Stromal cell of bone marrow (primary cell): Measurements from ENCODE around the gene ZDHHC14.
"Not testable (repeated sequence)": the region's sequence is repeated elsewhere in the genome, so short reads cannot be mapped to it uniquely, and the experiment has no call there.

Experiments
- DNase-seq: peaks from one replicate; pipeline ENCODE4 v3.0.0-alpha.2; 2012; ENCODE audit warnings: low read depth

Gene ZDHHC14

GRCh38 chr6:157380779-157381561 is at the start of gene ZDHHC14:
Gene ZDHHC14 (plus strand): TSS chr6:157381190.
- peak; percentile 74 for DNase-seq

DNA sequence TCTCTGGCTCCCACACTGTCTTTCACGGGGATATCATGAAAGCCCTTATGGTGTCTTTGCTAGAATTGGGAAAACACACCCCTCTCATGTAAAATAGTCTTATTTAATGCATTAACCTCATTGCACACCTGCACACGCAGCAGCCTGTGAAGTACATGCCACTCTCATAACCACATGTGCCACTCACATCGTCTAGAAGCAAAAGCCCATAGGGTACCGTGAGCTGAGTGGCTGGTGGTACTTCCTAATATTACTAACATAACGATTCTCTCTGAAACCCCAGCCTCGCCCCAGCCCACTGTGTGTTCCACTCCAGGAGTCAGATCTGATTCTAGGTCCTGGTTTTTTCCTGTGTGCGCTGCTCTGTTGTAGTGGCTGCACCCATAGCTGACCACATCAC is 48.2 kb upstream of the ZDHHC14 start:
- DNase-seq: no peak

- DNase-seq: no peak
These were observed 47.5 kb upstream of the ZDHHC14 start for GRCh38 chr6:157333537-157333936.

- no peak for DNase-seq
These were observed 47.0 kb upstream of the ZDHHC14 start for GRCh38 chr6:157333956-157334355.

GRCh38 chr6:157335829-157336228 is 45.2 kb upstream of the ZDHHC14 start:
- DNase-seq: no peak

- DNase-seq: not testable (repeated sequence)
These were observed 43.7 kb upstream of the ZDHHC14 start for GRCh38 chr6:157337276-157337675.

- DNase-seq: no peak
These were observed 43.2 kb upstream of the ZDHHC14 start for GRCh38 chr6:157337751-157338150.

- DNase-seq: no peak
These were observed 41.6 kb upstream of the ZDHHC14 start for GRCh38 chr6:157339432-157339831.

GRCh38 chr6:157343732-157344131 is 37.3 kb upstream of the ZDHHC14 start:
- no peak for DNase-seq

DNA sequence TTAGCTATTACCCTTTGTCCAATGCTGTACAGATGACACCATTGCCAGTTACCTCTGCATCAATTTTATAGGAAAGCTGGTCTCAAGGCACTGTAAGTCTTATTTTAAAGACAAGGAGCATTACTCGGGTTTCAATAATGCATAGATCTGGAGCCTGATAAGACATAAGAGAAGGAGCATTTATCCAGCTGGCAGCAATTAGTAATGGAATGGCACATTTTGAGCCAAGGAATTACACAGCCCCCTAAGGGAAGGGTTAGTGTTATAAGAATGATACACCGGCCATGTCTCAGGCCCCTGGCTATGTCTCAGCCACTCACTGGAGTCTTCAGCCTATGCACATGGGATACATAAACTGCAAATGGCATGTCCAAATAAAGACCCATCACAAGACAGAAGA is 34.6 kb upstream of the ZDHHC14 start:
- no peak for DNase-seq

- DNase-seq: no peak
These were observed 22.7 kb upstream of the ZDHHC14 start for GRCh38 chr6:157358287-157358686.

DNA sequence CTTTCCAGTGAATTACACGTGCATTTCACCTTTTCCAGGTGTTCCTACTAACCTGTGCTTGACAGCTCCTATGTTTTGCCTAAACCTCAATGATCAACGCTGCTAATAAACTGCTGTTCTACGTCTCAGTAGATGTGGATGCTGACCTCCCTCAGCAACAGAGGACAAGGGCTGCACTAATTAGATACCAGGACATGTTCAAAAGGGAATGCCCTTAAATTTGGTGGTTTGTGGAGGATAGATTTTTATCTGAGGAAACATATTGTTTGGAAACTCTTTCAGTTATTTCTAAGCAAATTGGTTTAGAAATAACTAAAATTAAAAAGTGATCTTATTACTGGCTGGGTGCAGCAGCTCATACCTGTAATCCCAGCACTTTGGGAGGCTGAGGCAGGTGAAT is 19.1 kb upstream of the ZDHHC14 start:
- DNase-seq: no peak

DNA sequence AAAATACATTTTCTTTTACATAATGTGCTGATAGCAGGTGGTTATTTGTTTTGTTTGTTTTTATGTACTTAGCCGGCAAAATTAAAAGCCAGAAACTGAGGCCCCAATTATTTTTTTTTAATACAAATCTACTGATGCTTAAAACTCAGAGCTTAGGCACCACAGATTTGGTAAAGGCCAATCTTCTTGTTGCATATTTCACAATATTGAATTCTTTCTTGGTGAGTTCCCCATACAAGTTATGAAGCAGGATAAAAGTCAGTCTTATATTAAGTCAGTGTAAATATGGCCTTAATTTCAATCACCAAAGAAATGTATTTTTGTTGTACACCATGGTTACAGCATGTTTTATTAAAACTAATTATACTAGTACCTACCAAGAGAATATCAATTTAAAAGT is 16.3 kb upstream of the ZDHHC14 start:
- no peak for DNase-seq

GRCh38 chr6:157366648-157367047 is 14.3 kb upstream of the ZDHHC14 start:
- DNase-seq: no peak

GRCh38 chr6:157368359-157369049 is 12.5 kb upstream of the ZDHHC14 start:
- no peak for DNase-seq

DNA sequence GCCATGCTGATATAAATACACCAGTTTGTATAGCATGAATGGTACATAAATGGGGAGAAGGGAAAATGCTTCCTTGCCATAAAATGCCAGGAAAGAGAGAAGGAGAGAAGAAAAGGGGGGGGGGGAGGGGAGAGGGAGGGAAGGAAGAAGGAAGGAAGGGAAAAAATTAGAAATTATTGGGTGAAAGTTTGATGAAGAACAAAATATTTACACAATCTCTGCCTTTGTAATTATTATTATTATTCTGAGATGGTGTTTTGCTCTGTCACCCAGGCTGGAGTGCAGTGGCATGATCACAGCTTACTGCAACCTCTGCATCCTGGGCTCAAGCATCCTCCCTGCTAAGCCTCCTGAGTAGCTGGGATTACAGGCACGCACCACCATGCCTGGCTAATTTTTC is 10.2 kb upstream of the ZDHHC14 start:
- no peak for DNase-seq

DNA sequence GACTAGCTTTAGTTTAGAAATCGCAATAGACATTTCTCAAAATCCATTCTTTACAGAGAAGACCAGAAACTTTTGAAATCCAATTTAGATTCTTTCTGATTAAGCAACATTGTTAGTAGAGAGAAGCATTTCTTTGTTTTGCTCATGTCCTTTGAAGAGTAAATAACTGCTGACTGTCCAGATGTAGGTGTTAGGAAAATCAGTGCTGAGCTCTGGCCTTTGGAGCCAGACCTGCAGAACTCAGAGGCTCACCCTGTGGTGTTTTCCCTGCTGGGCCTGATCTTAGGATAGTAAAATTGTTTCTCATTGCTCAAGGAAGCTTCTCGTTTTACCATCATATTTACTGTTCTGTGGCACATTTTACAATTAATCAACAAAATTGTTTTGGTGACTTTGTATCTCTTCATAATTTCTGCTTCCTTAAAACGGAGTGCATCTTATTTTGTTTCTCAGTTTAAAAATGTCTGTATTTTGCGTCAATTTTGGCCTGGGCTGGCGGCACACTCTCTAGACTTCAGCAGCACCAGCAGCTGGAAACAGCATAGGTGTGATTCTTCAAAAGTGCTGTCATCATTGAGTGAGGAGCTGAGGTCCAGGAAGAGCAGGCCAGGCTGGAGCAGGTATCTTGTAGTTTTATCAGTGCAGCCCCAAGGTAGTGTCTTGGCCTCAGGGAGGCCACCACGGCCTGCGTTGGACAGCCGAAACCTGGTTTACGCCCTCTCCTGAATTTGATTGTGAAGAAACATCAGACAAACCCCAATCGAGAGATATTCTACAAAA is 8.3 kb upstream of the ZDHHC14 start:
- DNase-seq: no peak

DNA sequence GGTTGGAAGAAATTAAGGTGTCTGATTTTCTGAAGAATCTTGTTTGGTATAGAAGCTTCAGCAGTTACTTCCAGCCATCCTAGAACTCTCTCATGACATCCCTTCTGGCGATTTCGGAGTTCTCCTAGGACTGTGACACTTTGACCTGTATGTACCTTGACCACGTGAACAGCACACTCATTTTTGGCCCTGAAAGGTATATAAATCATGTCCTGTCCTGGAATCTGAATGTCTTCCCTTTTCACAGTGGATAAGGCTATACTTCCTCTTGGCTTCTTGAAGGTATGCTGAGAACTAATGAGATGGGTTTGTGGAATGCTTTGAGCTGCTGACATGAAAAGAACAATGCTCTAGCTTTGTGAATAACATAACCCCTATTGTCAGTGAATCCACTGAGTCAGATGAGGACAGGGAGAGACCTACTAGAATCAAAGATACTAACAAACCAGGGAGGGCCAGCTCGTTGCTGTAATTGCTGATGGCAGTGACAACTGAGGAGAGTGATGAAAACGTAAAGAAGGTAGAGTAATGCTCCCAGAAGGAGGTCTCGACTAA is 6.0 kb upstream of the ZDHHC14 start:
- DNase-seq: no peak

DNA sequence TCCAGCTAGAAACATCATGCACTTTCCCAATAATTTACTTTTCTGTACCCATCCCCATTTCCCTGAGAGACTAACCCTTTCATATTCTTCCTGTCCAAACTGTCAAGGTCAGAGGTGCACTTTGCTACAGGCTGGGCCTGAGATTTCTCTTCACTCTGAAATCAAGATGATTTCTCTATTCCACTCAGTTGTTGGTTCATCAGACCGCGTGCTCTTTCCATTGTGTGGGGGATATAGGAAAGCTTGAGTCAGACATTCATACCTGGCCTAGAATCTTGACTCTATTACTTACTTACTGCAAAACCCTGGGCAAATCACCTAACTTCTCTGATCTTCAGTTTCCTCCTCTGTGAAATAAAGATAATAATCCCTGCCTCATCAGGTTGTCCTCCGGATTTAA is 4.7 kb upstream of the ZDHHC14 start:
- DNase-seq: no peak

DNA sequence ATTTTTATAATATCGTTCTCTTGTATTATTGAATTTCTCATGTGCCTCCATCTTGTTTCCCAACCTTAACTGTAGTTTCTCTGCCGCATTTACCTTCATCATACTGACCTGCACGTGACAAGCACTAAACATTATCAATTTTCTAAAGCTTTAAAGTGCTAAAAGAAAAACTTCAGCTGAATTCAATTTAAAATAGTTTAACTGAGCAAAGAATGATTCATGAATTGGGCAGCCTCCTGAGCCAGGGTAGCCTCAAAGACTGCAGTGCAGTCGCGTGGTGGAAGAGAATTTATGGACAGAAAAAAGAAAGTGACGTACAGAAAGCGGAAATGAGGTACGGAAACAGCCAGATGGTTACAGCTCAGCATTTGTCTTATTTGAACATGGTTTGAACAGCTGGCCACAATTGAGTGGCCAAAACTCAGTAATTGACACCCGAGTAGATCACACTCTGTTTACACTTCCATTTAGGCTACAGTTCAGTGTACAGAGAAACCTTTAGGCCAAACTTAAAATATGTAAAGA is 4.2 kb upstream of the ZDHHC14 start:
- DNase-seq: peak; percentile 45

DNA sequence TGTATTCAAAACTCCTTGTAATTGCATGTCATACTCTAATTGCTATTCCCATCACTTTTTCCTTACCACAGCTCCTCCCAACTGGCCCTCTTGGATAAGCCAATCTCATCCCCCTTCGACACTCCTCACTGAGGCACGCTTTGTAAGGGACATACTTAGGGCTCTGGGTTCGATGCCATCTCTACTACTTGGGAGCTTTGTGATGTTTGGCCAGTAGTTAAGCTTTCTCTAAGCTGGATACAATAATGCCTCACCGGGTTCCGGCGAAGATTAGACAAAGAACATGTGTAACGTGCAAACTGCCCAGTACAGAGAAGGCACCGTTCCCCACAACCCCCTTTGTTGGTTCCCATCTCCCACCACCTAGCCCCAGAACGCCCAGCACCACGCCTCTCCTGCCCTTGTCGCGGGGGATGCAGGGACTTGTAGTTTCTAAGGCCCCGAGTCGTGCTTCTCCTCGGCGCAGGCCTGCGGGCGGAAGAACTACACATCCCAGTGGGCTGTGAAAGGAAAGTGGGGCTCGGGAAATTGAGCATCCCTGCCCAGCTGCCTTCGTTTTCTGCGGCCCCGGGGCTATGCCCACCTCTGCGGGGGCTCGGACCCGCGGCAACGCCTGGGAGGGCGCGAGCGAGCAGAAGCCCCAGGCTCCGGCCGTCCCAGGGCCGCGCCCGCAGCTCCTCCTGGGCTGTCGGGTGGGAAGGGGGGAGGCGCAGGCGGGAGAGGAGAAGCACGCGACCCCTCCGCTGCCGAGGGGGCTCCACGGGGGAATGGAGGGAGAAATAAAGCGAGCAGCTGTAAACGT is 1.1 kb upstream of the ZDHHC14 start:
- DNase-seq: peak; percentile 86

DNA sequence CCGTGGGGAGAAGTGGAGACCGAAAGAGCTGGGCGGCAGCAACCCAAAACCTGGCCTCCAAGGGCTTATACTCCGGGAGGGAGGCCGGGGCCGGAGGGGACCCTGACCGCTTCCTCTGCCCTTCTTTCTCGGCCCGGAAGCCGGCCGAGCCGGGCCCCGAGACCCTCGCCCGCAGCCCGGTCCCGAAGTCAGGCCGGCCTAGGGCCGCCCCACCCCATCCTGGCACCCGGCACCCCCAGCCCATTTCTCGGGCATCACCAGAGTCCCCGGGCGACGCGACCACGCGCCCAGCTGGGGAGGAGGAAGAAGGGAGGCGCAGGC is 572 bp upstream of the ZDHHC14 start:
- DNase-seq: no peak
